ENCODE measurements around the gene PIGL.

Gene PIGL

DNA sequence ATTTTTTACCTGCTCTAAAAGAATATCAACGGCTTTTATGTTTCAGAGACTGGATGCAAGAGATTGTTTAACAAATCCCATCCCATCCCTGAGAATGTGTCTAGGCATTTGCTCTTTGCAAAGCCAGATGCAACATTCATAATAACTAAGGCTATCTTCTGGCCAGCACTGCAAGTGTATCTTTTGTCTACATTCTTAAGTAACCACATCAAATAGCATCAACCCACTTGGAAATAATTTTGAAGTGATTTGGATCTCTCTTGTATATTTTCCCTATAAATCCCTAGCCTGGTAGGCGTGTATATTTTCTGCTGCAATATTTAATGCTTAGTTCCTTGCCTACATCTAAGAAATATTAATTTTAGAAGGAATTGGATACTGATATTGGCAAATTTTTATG, 64.3 kb downstream of the PIGL start:
- no peak overlapping the region for H3K27ac ChIP-seq
- H3K9me3 ChIP-seq: no peaks in the 10 kb centered on the region
- TF ChIP-seq CTCF (IDR thresholded peaks at IDR 0.05): no peak
- H3K36me3 ChIP-seq: no peaks in the 10 kb centered on the region
- H3K4me1 ChIP-seq (ENCODE audit: control insufficient read depth in 1 of 2, insufficient read depth in 1 of 2, low read depth in 1 of 2, low read length in 1 of 2): peaks cover 11 to 13% of the 10 kb centered on the region in 2 experiments
- no peak overlapping the region for H3K4me3 ChIP-seq (ENCODE audit: low read depth in 1 of 2, low read length in 1 of 2)
- H3K27me3 ChIP-seq: no peaks in the 10 kb centered on the region

DNA sequence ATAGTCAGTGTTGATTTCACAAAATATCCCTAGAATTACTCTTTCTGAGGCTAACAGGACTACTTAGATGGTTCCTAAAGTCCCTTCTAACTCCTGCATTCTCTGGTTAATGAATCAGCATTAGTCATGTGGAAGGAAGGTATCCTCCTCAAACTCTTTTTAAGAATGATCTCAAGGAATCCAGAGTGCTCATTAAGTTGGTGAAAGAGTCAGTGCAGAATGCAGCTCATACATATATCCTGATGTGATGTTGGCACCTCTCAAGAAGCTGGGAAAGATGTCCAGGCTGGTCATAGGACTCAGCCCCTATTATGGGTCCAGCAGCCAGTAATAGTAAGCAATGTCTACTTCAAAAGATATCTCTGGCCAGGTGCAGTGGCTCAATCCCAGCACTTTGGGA, 65.5 kb downstream of the PIGL start:
- Histone ChIP-seq H3K27me3 (no peaks in the 10 kb centered on the region), H3K36me3 (no peaks in the 10 kb centered on the region), H3K4me3 (ENCODE audit: low read depth in 1 of 2, low read length in 1 of 2) (no peak overlapping the region), H3K27ac (no peak overlapping the region), H3K4me1 (ENCODE audit: control insufficient read depth in 1 of 2, insufficient read depth in 1 of 2, low read depth in 1 of 2, low read length in 1 of 2) (peaks cover 23 to 25% of the 10 kb centered on the region in 2 experiments), H3K9me3 (no peaks in the 10 kb centered on the region)
- no peak for TF ChIP-seq CTCF (IDR thresholded peaks at IDR 0.05)

- Histone ChIP-seq H3K27me3 (no peaks in the 10 kb centered on the region), H3K4me1 (ENCODE audit: control insufficient read depth in 1 of 2, insufficient read depth in 1 of 2, low read depth in 1 of 2, low read length in 1 of 2) (peaks cover 30 to 36% of the 10 kb centered on the region in 2 experiments), H3K27ac (no peak overlapping the region), H3K9me3 (no peaks in the 10 kb centered on the region), H3K36me3 (no peaks in the 10 kb centered on the region), H3K4me3 (ENCODE audit: low read depth in 1 of 2, low read length in 1 of 2) (no peak overlapping the region)
- no peak for TF ChIP-seq CTCF (IDR thresholded peaks at IDR 0.05)
These were observed 66.7 kb downstream of the PIGL start for GRCh38 chr17:16283705-16284104.

DNA sequence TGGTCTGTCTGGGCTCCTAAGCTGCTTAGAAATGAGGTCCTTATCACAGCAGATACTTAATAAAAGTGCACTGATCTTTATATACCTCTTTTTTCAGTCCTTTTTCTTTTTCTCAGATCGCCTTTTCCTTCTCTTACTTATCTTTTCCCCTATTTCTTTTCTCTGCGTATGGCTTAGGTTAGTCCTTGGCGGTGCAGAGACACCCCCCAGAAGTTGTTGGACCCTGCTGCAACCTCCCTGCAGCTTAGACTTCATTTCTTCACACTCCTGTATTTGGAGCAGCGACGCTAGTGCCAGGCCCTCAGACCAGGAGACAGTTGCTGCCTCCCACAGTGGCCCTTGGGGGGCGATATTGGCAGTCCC, 68.6 kb downstream of the PIGL start:
- H3K27ac ChIP-seq: peak overlapping the region; percentile 87
- TF ChIP-seq CTCF (IDR thresholded peaks at IDR 0.05): peak; percentile 38
- H3K27me3 ChIP-seq: no peaks in the 10 kb centered on the region
- H3K9me3 ChIP-seq: no peaks in the 10 kb centered on the region
- peaks cover 30 to 36% of the 10 kb centered on the region in 2 experiments for H3K4me1 ChIP-seq (ENCODE audit: control insufficient read depth in 1 of 2, insufficient read depth in 1 of 2, low read depth in 1 of 2, low read length in 1 of 2)
- H3K36me3 ChIP-seq: no peaks in the 10 kb centered on the region
- peak overlapping the region; percentile 33 to 50 for H3K4me3 ChIP-seq (ENCODE audit: low read depth in 1 of 2, low read length in 1 of 2)

DNA sequence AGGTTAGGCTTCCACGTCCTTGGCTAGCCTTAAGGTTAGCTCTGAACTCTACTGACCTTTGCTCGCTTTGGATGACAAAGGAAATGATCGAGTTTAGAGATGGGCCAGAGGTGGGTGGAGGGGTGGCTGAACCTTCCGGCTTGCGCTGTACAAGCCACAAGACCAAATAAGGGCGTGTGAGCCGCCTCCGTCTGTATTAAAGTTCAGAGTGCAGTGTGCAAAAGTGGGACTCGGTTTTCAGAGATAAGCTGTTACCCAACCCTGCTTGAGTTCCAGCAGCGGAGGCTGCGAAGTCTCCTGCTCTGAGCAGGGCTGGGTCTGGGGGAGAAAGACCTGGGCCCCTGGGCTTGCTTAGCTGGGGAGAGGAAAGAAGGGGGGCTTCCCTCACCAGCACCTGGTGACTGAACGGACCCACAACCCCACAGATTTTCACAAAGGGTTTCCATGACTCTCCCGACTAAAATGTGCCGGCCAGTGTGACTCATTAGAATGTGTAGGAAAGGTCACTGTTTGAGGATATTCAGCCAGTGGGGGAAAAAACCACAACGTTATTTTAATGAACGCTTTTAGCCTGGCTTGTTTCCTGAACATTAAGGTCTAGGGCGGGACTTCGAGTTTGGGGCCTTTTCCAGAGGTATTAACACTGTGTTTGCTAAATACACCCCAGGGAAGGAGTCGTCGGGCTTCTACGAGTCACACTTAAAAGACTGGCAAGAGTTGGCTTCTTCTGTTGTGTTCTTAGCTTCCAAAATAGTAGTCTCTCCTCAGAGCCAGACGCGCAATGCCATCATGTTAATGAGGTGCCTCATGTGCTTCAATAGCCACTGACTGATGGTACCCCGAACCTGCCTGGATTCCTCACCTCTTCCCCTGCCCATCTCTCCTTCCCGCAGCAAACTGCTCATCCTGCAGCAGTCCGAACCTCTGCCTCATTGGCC, 69.3 kb downstream of the PIGL start:
- Histone ChIP-seq H3K4me3 (ENCODE audit: low read depth in 1 of 2, low read length in 1 of 2) (peak overlapping the region; percentile 33 to 50), H3K4me1 (ENCODE audit: control insufficient read depth in 1 of 2, insufficient read depth in 1 of 2, low read depth in 1 of 2, low read length in 1 of 2) (peaks cover 30 to 36% of the 10 kb centered on the region in 2 experiments), H3K27ac (peak overlapping the region; percentile 87), H3K27me3 (no peaks in the 10 kb centered on the region), H3K9me3 (no peaks in the 10 kb centered on the region), H3K36me3 (no peaks in the 10 kb centered on the region)
- TF ChIP-seq CTCF (IDR thresholded peaks at IDR 0.05): no peak
